ENCODE data around the gene SERPINB1.

The SERPINB1 gene

DNA sequence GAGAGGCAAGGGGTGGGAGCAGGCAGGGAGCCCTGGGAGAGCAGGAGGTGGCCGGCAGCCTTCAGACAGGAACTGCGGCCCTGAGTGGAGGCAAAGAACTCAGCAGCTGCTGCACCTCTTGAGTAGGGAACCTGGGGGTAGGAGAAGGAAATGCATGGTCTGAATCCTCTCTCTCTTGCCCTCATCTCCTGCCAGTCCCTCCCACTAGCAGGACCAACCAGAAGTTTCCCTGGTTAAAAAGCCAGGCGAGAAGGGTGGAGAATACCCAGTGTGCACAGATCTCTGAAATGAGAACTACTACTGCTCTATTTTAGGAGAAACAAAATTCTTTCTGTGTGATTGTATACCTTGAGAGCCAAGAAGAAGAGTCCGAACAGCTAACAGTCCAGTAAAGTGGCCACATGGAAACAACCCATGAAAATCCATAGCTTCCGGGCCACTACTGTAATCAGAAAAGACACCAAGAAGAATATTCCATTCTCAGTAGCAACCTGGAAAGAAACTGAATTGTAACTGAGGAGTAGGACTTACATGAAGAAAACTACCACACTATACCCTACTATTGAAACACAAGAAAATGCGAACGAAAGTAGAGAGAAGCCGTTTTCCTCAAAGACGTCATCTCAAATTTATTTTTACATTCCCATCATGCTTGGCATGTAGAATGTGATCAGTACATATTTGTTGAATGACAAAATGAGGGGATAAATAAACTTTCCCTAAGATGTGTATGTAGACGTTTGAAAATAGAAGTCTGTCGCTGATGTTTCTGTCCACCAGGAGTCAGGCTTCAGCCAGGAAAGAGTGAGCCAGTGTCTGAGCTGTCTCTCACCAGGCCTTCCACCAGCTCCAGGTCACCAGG, 50.8 kb downstream of the SERPINB1 start:
- DNase-seq = peak; percentile 39 to 44

DNA sequence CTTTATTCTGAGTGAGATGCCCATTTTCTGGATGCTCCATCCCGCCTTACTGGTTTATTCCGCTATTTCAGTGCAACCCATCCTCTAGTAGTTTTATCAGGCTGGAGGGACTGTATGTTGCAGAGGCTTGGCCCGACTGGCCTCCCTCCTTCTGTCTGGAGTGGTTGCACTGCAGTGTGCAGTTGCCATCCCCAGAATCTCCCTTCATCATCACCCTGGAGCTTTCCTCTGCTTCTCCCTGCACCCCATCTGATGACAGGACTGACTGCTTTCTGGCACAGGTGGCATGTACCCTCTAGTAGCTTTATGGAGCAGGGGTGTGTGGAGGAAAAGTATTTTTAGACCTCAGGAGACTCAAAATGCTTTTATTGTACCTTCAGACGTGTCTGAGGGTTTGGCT, 55.4 kb downstream of the SERPINB1 start:
- DNase-seq = no peak

GRCh38 chr6:2784930-2785329, 56.7 kb downstream of the SERPINB1 start:
- DNase-seq = no peak

DNA sequence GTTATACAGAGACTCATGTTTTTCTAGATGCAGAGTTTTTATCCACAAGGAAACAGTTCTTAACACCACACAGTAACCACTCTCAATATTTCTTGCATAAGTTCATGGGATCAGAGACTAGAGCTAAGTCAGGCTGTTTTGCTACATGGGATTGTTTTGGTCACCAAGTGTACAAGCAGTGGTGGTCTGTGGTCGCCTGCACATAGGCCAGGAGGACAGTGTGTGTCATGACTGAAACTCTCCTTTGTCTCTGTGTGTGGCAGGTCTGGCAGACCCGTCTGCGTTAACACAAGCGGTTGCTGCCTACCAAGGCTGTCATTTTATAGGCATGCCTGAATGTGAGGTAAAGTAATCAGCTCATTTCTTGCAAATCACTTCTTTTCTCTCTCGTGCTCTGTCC, 57.6 kb downstream of the SERPINB1 start:
- no peak for DNase-seq

- DNase-seq = no peak
These were observed 58.3 kb downstream of the SERPINB1 start for GRCh38 chr6:2783188-2783963.

GRCh38 chr6:2782825-2783187, 58.9 kb downstream of the SERPINB1 start:
- no peak for DNase-seq

- DNase-seq = no peak
These were observed 59.3 kb downstream of the SERPINB1 start for GRCh38 chr6:2782356-2782708.
